Esophagus muscularis mucosa (tissue), 4 donors: Measurements from ENCODE around the gene OSBPL2. TPM values are rescaled to one million over a fixed set of nuclear protein-coding genes. Genes with fewer than 3 reads are reported as not detected.

ENCODE experiments used
- DNase-seq: peaks from one replicate; pipeline ENCODE4 v3.0.0-alpha.2; 2017; ENCODE audit errors: extremely low spot score
- H3K27ac ChIP-seq, 4 donors: fragments of 200-600 bp; sonication (generic); replicated peaks in 1 of 4; 1 replicate in 3 of 4; 2 replicates in 1 of 4; pipeline ENCODE4 v1.5.1; 2016 to 2019; ENCODE audit warnings: mild to moderate bottlenecking in 1 of 4
- H3K27me3 ChIP-seq, 4 donors: fragments of 200-600 bp; sonication (generic); one replicate each; pipeline versions ENCODE4 v1.5.1 to v1.6.0; 2016 to 2019
- H3K36me3 ChIP-seq, 4 donors: fragments of 200-600 bp; sonication (generic); one replicate each; pipeline ENCODE4 v1.5.1; 2016 to 2019
- H3K4me1 ChIP-seq, 4 donors: fragments of 200-600 bp; sonication (generic); one replicate each; pipeline ENCODE4 v1.5.1; 2016 to 2019
- H3K4me3 ChIP-seq, 4 donors: fragments of 200-600 bp; sonication (generic); 1 replicate in 2 of 4; 2 replicates in 2 of 4; pipeline ENCODE4 v1.5.1; 2016 to 2019; ENCODE audit warnings: mild to moderate bottlenecking in 4 of 4, moderate library complexity in 1 of 4
- H3K9me3 ChIP-seq, 4 donors: fragments of 200-600 bp; sonication (generic); 1 replicate in 3 of 4; 2 replicates in 1 of 4; pipeline ENCODE4 v1.5.1; 2016 to 2019
- CTCF ChIP-seq, 3 experiments: fragments of 200-600 bp in 2 of 3; fragments of 450-650 bp in 1 of 3; sonication (generic) in 2 of 3; IDR thresholded peaks; one replicate each; pipeline ENCODE4 v1.5.1; 2017 to 2019; ENCODE audit warnings: antibody characterized with exemption in 3 of 3, mild to moderate bottlenecking in 2 of 3, moderate library complexity in 1 of 3
- EP300 ChIP-seq: sonication (generic); formaldehyde crosslinking; IDR thresholded peaks from one replicate; pipeline ENCODE4 v1.6.1; 2017; ENCODE audit warnings: antibody characterized with exemption
- POLR2A ChIP-seq: fragments of 450-650 bp; IDR thresholded peaks from one replicate; pipeline ENCODE4 v1.6.1; 2017; ENCODE audit warnings: antibody characterized with exemption, moderate library complexity, mild to moderate bottlenecking, low read depth
- POLR2AphosphoS5 ChIP-seq, 2 donors: sonication (generic); formaldehyde crosslinking; IDR thresholded peaks; one replicate each; pipeline ENCODE4 v1.6.1; 2017; ENCODE audit warnings: antibody characterized with exemption in 2 of 2
- WGBS: methylation state at CpG from one replicate; pipeline ENCODE4 v1.1.5; 2018; 5-methylcytosine and 5-hydroxymethylcytosine counted together
- intact Hi-C: fragments of 100-400 bp; cut with DNase I; formaldehyde crosslinking; loops from one replicate; pipeline ENCODE4 v1.15.1; 2023
- total RNA-seq, 4 donors: library from RNA; depleted of rRNA; stranded (reverse); fragments of >200 nt; gene quantifications; one replicate each; pipeline versions ENCODE4 v1.1.0 to v1.2.1, GENCODE V29; 2016

The OSBPL2 gene
- total RNA-seq, 4 donors from 2014 or later, result 34.5 to 52.7 (median 44.2) TPM

GRCh38 chr20:62272200-62272599 lies 33.9 kb downstream of the OSBPL2 start:
- 91% methylated on average over 5 of the region's 10 CpGs for WGBS
- TF ChIP-seq POLR2AphosphoS5 (IDR thresholded peaks at IDR 0.05) (no peak), EP300 (no peak), CTCF (IDR thresholded peaks at IDR 0.05) (no peak), POLR2A (no peak)
- Histone ChIP-seq H3K4me1 (peaks cover 0 to 12% (median 0%) of the 10 kb centered on the region in 4 donors), H3K9me3 (no peaks in the 10 kb centered on the region), H3K36me3 (peaks cover 27 to 78% (median 66%) of the 10 kb centered on the region in 4 donors), H3K27ac (no peak overlapping the region), H3K4me3 (no peak overlapping the region), H3K27me3 (no peaks in the 10 kb centered on the region)
- intact Hi-C loops, result no loop called here
- no peak for DNase-seq

- intact Hi-C loops, result no loop called here
Observed at GRCh38 chr20:62273416-62273815, 35.1 kb downstream of the OSBPL2 start.

GRCh38 chr20:62274332-62274950 lies 36.1 kb downstream of the OSBPL2 start:
- Histone ChIP-seq H3K27ac (no peak overlapping the region), H3K4me3 (no peak overlapping the region), H3K27me3 (no peaks in the 10 kb centered on the region), H3K9me3 (no peaks in the 10 kb centered on the region), H3K36me3 (peaks cover 28 to 78% (median 60%) of the 10 kb centered on the region in 4 donors), H3K4me1 (peaks cover 0 to 11% (median 0%) of the 10 kb centered on the region in 4 donors)
- 86% methylated on average over 11 of the region's 13 CpGs for WGBS
- no peak for TF ChIP-seq POLR2AphosphoS5 (IDR thresholded peaks at IDR 0.05)
- no peak for TF ChIP-seq CTCF (IDR thresholded peaks at IDR 0.05)
- no peak for TF ChIP-seq POLR2A
- no peak for TF ChIP-seq EP300
- intact Hi-C loops, result no loop called here
- DNase-seq, result no peak

More at GRCh38 chr20:62273416-62273815, 35.1 kb downstream of the OSBPL2 start:
- Histone ChIP-seq H3K27ac (no peak overlapping the region), H3K36me3 (peaks cover 23 to 80% (median 63%) of the 10 kb centered on the region in 4 donors), H3K4me3 (no peak overlapping the region), H3K9me3 (no peaks in the 10 kb centered on the region), H3K4me1 (peaks cover 0 to 11% (median 0%) of the 10 kb centered on the region in 4 donors), H3K27me3 (no peaks in the 10 kb centered on the region)
- no peak for DNase-seq
- WGBS, result 94% methylated on average over 18 of the region's 18 CpGs
- TF ChIP-seq POLR2A (no peak), EP300 (no peak), CTCF (IDR thresholded peaks at IDR 0.05) (no peak), POLR2AphosphoS5 (IDR thresholded peaks at IDR 0.05) (no peak)

GRCh38 chr20:62275219-62275618 lies 36.9 kb downstream of the OSBPL2 start:
- Histone ChIP-seq H3K4me3 (no peak overlapping the region), H3K9me3 (no peaks in the 10 kb centered on the region), H3K27ac (no peak overlapping the region), H3K27me3 (no peaks in the 10 kb centered on the region), H3K4me1 (peaks cover 0 to 11% (median 0%) of the 10 kb centered on the region in 4 donors), H3K36me3 (peaks cover 36 to 84% (median 60%) of the 10 kb centered on the region in 4 donors)
- TF ChIP-seq POLR2A, result no peak
- TF ChIP-seq POLR2AphosphoS5 (IDR thresholded peaks at IDR 0.05), result no peak
- TF ChIP-seq CTCF (IDR thresholded peaks at IDR 0.05), result no peak
- no peak for TF ChIP-seq EP300
- 94% methylated on average over 10 of the region's 10 CpGs for WGBS
- no peak for DNase-seq
- intact Hi-C loops, result no loop called here
